MM.1S (cell line): ENCODE results near the gene TOMT.

Experiments used
- DNase-seq: peaks from one replicate; pipeline ENCODE4 v3.0.0-alpha.2; 2015
- H2AFZ ChIP-seq: fragments of 300-600 bp; sonication (generic); 2 replicates; pipeline ENCODE4 v1.6.0; 2016; ENCODE audit warnings: antibody characterized with exemption, low read length
- H3F3A ChIP-seq: fragments of 300-600 bp; sonication (generic); 2 replicates; pipeline ENCODE4 v1.6.1; 2016; ENCODE audit warnings: mild to moderate bottlenecking, antibody characterized with exemption, low read length, moderate library complexity, mixed read lengths; ENCODE audit not compliant: insufficient read depth
- H3K27ac ChIP-seq: fragments of 300-600 bp; sonication (generic); 2 replicates; pipeline ENCODE4 v1.5.1; 2016; ENCODE audit warnings: mild to moderate bottlenecking, low read length
- H3K27me3 ChIP-seq: fragments of 300-600 bp; sonication (generic); replicated peaks from 2 replicates; pipeline ENCODE4 v1.6.0; 2016; ENCODE audit warnings: low read length; ENCODE audit not compliant: insufficient read depth
- H3K36me3 ChIP-seq: fragments of 300-600 bp; sonication (generic); replicated peaks from 2 replicates; pipeline ENCODE4 v1.6.1; 2016; ENCODE audit warnings: mild to moderate bottlenecking, low read length, mixed read lengths; ENCODE audit not compliant: insufficient read depth
- H3K4me1 ChIP-seq: fragments of 300-600 bp; sonication (generic); 2 replicates; pipeline ENCODE4 v1.6.1; 2016; ENCODE audit warnings: low read length, mixed read lengths
- H3K4me2 ChIP-seq: fragments of 300-600 bp; sonication (generic); 2 replicates; pipeline ENCODE4 v1.6.0; 2016; ENCODE audit warnings: low read depth, low read length
- H3K4me3 ChIP-seq: fragments of 300-600 bp; sonication (generic); 2 replicates; pipeline ENCODE4 v1.5.1; 2016; ENCODE audit warnings: low read length, mixed read lengths
- H3K79me2 ChIP-seq: fragments of 300-600 bp; sonication (generic); 2 replicates; pipeline ENCODE4 v1.6.1; 2016; ENCODE audit warnings: mixed run types, low read length, mixed read lengths
- H3K9ac ChIP-seq: fragments of 300-600 bp; sonication (generic); 2 replicates; pipeline ENCODE4 v1.6.1; 2016; ENCODE audit warnings: low read length, mixed read lengths
- H3K9me2 ChIP-seq: fragments of 300-600 bp; sonication (generic); replicated peaks from 2 replicates; pipeline ENCODE4 v1.6.1; 2016; ENCODE audit warnings: mild to moderate bottlenecking, low read length, mixed read lengths; ENCODE audit not compliant: insufficient read depth
- H3K9me3 ChIP-seq: fragments of 300-600 bp; sonication (generic); replicated peaks from 2 replicates; pipeline ENCODE4 v1.6.1; 2016; ENCODE audit warnings: mild to moderate bottlenecking, low read length, mixed read lengths; ENCODE audit not compliant: insufficient read depth
- H4K20me1 ChIP-seq: fragments of 300-600 bp; sonication (generic); 2 replicates; pipeline ENCODE4 v1.6.1; 2016; ENCODE audit warnings: mild to moderate bottlenecking, low read length, moderate library complexity, mixed read lengths; ENCODE audit not compliant: insufficient read depth
- CTCF ChIP-seq: fragments of 300-600 bp; sonication (generic); IDR thresholded peaks from 2 replicates; pipeline ENCODE4 v1.5.1; 2016; ENCODE audit warnings: antibody characterized with exemption, low read length, mixed read lengths
- EZH2 ChIP-seq: fragments of 300-600 bp; sonication (generic); optimal IDR thresholded peaks from 2 replicates; pipeline ENCODE3; 2017; ENCODE audit warnings: low read depth, mild to moderate bottlenecking, antibody characterized with exemption, low read length, mixed read lengths
- EZH2phosphoT487 ChIP-seq: fragments of 300-600 bp; sonication (generic); IDR thresholded peaks from 2 replicates; pipeline ENCODE4 v1.6.1; 2018; ENCODE audit warnings: antibody characterized with exemption, low read length

TOMT gene

GRCh38 chr11:72102946-72103753, 2.6 kb upstream of the TOMT start, which contains the start of gene LAMTOR1:
Gene LAMTOR1, minus strand, starts transcription at chr11:72103297. Its CDS starts 73 bp downstream, at chr11:72103224.
- H3K9me2 ChIP-seq = no peaks in the 10 kb centered on the region
- no peaks in the 10 kb centered on the region for H3K9me3 ChIP-seq
- H2AFZ ChIP-seq = peak within 1 kb of the TSS; percentile 82
- peaks cover 12% of the 10 kb centered on the region for H3K4me1 ChIP-seq
- peaks cover 3% of the 10 kb centered on the region; the same call in 1 of the 2 replicates for H3F3A ChIP-seq
- TF ChIP-seq EZH2phosphoT487 (no peak), EZH2 (no peak), CTCF (peak; percentile 47)
- peak within 1 kb of the TSS; percentile 85 for H3K27ac ChIP-seq
- DNase-seq = peak; percentile 99
- H3K36me3 ChIP-seq = no peaks in the 10 kb centered on the region
- H3K27me3 ChIP-seq = no peaks in the 10 kb centered on the region
- H3K9ac ChIP-seq = peak within 1 kb of the TSS; percentile 91
- H3K4me3 ChIP-seq = peak within 1 kb of the TSS; percentile 86
- H4K20me1 ChIP-seq = no peaks in the 10 kb centered on the region
- peak within 1 kb of the TSS; percentile 74 for H3K4me2 ChIP-seq
- H3K79me2 ChIP-seq = peaks cover 38% of the 10 kb centered on the region

- no peaks in the 10 kb centered on the region for H3K27me3 ChIP-seq
- no peaks in the 10 kb centered on the region for H4K20me1 ChIP-seq
- TF ChIP-seq CTCF (no peak; the same call in 1 of the 2 replicates), EZH2phosphoT487 (no peak), EZH2 (no peak)
- peak overlapping the region; percentile 74 for H3K4me2 ChIP-seq
- peak overlapping the region; percentile 54 for H3K4me3 ChIP-seq
- H3K9me2 ChIP-seq = no peaks in the 10 kb centered on the region
- peak overlapping the region; percentile 74 for H2AFZ ChIP-seq
- no peak for DNase-seq
- no peaks in the 10 kb centered on the region for H3K9me3 ChIP-seq
- H3F3A ChIP-seq = peaks cover 3% of the 10 kb centered on the region; the same call in 1 of the 2 replicates
- H3K79me2 ChIP-seq = peaks cover 38% of the 10 kb centered on the region
- H3K9ac ChIP-seq = peak overlapping the region; percentile 12; the same call in 1 of the 2 replicates
- H3K27ac ChIP-seq = peak overlapping the region; percentile 53; the same call in 1 of the 2 replicates
- no peaks in the 10 kb centered on the region for H3K36me3 ChIP-seq
- H3K4me1 ChIP-seq = peaks cover 12% of the 10 kb centered on the region
These were observed 2.0 kb upstream of the TOMT start for GRCh38 chr11:72103754-72104167.

GRCh38 chr11:72111300-72112142, 5.8 kb downstream of the TOMT start:
- H3K4me2 ChIP-seq = peak overlapping the region; percentile 81
- H3K36me3 ChIP-seq = no peaks in the 10 kb centered on the region
- peak overlapping the region; percentile 65 for H3K4me3 ChIP-seq
- peak overlapping the region; percentile 93 for H3K9ac ChIP-seq
- H3K9me2 ChIP-seq = no peaks in the 10 kb centered on the region
- H3K4me1 ChIP-seq = peaks cover 13% of the 10 kb centered on the region
- no peak for TF ChIP-seq EZH2
- no peak for TF ChIP-seq CTCF
- no peak for TF ChIP-seq EZH2phosphoT487
- H3F3A ChIP-seq = peaks cover 8% of the 10 kb centered on the region; the same call in 1 of the 2 replicates
- H3K27ac ChIP-seq = peak overlapping the region; percentile 84
- no peaks in the 10 kb centered on the region for H4K20me1 ChIP-seq
- DNase-seq = no peak
- H3K27me3 ChIP-seq = no peaks in the 10 kb centered on the region
- no peaks in the 10 kb centered on the region for H3K9me3 ChIP-seq
- H2AFZ ChIP-seq = peak overlapping the region; percentile 8
- H3K79me2 ChIP-seq = peaks cover 8% of the 10 kb centered on the region; the same call in 1 of the 2 replicates
